ENCODE results near the gene DENND6B. TPM values are rescaled to one million over a fixed set of nuclear protein-coding genes. Genes with fewer than 3 reads are reported as not detected.

The DENND6B gene
- total RNA-seq, 1 donor from 2014 or later: 1.0 TPM

- peaks cover 3% of the 10 kb centered on the region for H3K36me3 Mint-ChIP-seq
- H3K27me3 ChIP-seq: no peaks in the 10 kb centered on the region
- peaks cover 33% of the 10 kb centered on the region for H3K4me1 ChIP-seq
- H3K27ac ChIP-seq: peak overlapping the region; percentile 70
- peak overlapping the region; percentile 72 for H3K27ac Mint-ChIP-seq
- no peaks in the 10 kb centered on the region for H3K27me3 Mint-ChIP-seq (ENCODE audit: insufficient read depth, low read depth)
- no peak overlapping the region for H2AFZ ChIP-seq (replicated peaks)
- H3K79me2 ChIP-seq (ENCODE audit: low read depth): peaks cover 29% of the 10 kb centered on the region
- H3F3A ChIP-seq (ENCODE audit: low read depth): peaks cover 21% of the 10 kb centered on the region
- peaks cover 17% of the 10 kb centered on the region for H3K4me1 Mint-ChIP-seq
- no peaks in the 10 kb centered on the region for H3K36me3 ChIP-seq
- TF ChIP-seq EZH2phosphoT487 (IDR thresholded peaks at IDR 0.05) (no peak), CTCF (IDR thresholded peaks at IDR 0.05) (no peak), EZH2 (IDR thresholded peaks at IDR 0.05) (no peak)
- no peak for DNase-seq (ENCODE audit: low spot score)
- no peak overlapping the region for H3K4me2 ChIP-seq
- peaks cover 23% of the 10 kb centered on the region for H4K20me1 ChIP-seq (ENCODE audit: low read depth)
- H3K4me3 ChIP-seq: no peak overlapping the region
- H3K4me3 Mint-ChIP-seq: peak overlapping the region; percentile 60
- no peaks in the 10 kb centered on the region for H3K9me3 ChIP-seq (ENCODE audit: low read depth)
- H3K9me3 Mint-ChIP-seq: no peaks in the 10 kb centered on the region
- H3K9ac ChIP-seq: no peak overlapping the region
Observed at GRCh38 chr22:50308986-50309600, 17.7 kb downstream of the DENND6B start.

GRCh38 chr22:50308597-50308935, 18.2 kb downstream of the DENND6B start:
- H3K9me3 Mint-ChIP-seq: no peaks in the 10 kb centered on the region
- H3K36me3 Mint-ChIP-seq: peaks cover 3% of the 10 kb centered on the region
- peak overlapping the region; percentile 70 for H3K27ac ChIP-seq
- no peak overlapping the region for H2AFZ ChIP-seq (replicated peaks)
- peak overlapping the region; percentile 60 for H3K4me3 Mint-ChIP-seq
- no peaks in the 10 kb centered on the region for H3K27me3 Mint-ChIP-seq (ENCODE audit: insufficient read depth, low read depth)
- H3K4me2 ChIP-seq: no peak overlapping the region
- H3K4me1 ChIP-seq: peaks cover 38% of the 10 kb centered on the region
- H3F3A ChIP-seq (ENCODE audit: low read depth): peaks cover 21% of the 10 kb centered on the region
- peaks cover 34% of the 10 kb centered on the region for H3K79me2 ChIP-seq (ENCODE audit: low read depth)
- DNase-seq (ENCODE audit: low spot score): peak; percentile 39
- H3K27me3 ChIP-seq: no peaks in the 10 kb centered on the region
- H3K27ac Mint-ChIP-seq: peak overlapping the region; percentile 72
- H3K36me3 ChIP-seq: no peaks in the 10 kb centered on the region
- TF ChIP-seq CTCF (IDR thresholded peaks at IDR 0.05): no peak
- no peak for TF ChIP-seq EZH2 (IDR thresholded peaks at IDR 0.05)
- TF ChIP-seq EZH2phosphoT487 (IDR thresholded peaks at IDR 0.05): no peak
- no peak overlapping the region for H3K9ac ChIP-seq
- H3K4me1 Mint-ChIP-seq: peaks cover 19% of the 10 kb centered on the region
- H3K9me3 ChIP-seq (ENCODE audit: low read depth): no peaks in the 10 kb centered on the region
- peaks cover 28% of the 10 kb centered on the region for H4K20me1 ChIP-seq (ENCODE audit: low read depth)
- no peak overlapping the region for H3K4me3 ChIP-seq

- peak overlapping the region; percentile 72 for H3K4me3 Mint-ChIP-seq
- no peaks in the 10 kb centered on the region for H3K9me3 ChIP-seq (ENCODE audit: low read depth)
- no peaks in the 10 kb centered on the region for H3K36me3 ChIP-seq
- peaks cover 19% of the 10 kb centered on the region for H3K4me1 Mint-ChIP-seq
- no peaks in the 10 kb centered on the region for H3K9me3 Mint-ChIP-seq
- peaks cover 3% of the 10 kb centered on the region for H3K36me3 Mint-ChIP-seq
- H3K27ac Mint-ChIP-seq: no peak overlapping the region
- no peak overlapping the region for H3K27ac ChIP-seq
- peaks cover 40% of the 10 kb centered on the region for H3K4me1 ChIP-seq
- DNase-seq (ENCODE audit: low spot score): no peak
- no peaks in the 10 kb centered on the region for H3K27me3 ChIP-seq
- no peak overlapping the region for H3K4me3 ChIP-seq
- no peak overlapping the region for H3K4me2 ChIP-seq
- H4K20me1 ChIP-seq (ENCODE audit: low read depth): peaks cover 33% of the 10 kb centered on the region
- no peak overlapping the region for H3K9ac ChIP-seq
- peaks cover under 1% of the 10 kb centered on the region for H3K27me3 Mint-ChIP-seq (ENCODE audit: insufficient read depth, low read depth)
- H2AFZ ChIP-seq (replicated peaks): no peak overlapping the region
- H3F3A ChIP-seq (ENCODE audit: low read depth): peaks cover 21% of the 10 kb centered on the region
- TF ChIP-seq CTCF (IDR thresholded peaks at IDR 0.05) (no peak), EZH2phosphoT487 (IDR thresholded peaks at IDR 0.05) (no peak), EZH2 (IDR thresholded peaks at IDR 0.05) (no peak)
- peaks cover 39% of the 10 kb centered on the region for H3K79me2 ChIP-seq (ENCODE audit: low read depth)
Observed at GRCh38 chr22:50307890-50308596, 18.8 kb downstream of the DENND6B start.

Measured in neural progenitor cell (in vitro differentiated cells).